ENCODE data around the gene OSGEPL1. TPM values are rescaled to one million over a fixed set of nuclear protein-coding genes. Genes with fewer than 3 reads are reported as not detected.

Gene OSGEPL1
- total RNA-seq, 3 donors from 2014 or later = 5.3 to 11.6 (median 9.2) TPM

- H3K4me3 ChIP-seq = no peak overlapping the region
- H3K27me3 ChIP-seq = no peaks in the 10 kb centered on the region
- H3K27ac ChIP-seq = no peak overlapping the region
- H3K9me3 ChIP-seq = no peaks in the 10 kb centered on the region
- no peaks in the 10 kb centered on the region for H3K4me1 ChIP-seq
- peak in 1 of 3 donors; percentile 31 for TF ChIP-seq CTCF (IDR thresholded peaks at IDR 0.05)
- no peak for TF ChIP-seq POLR2A (IDR thresholded peaks at IDR 0.05)
- TF ChIP-seq POLR2AphosphoS5 (IDR thresholded peaks at IDR 0.05) = no peak
- H3K36me3 ChIP-seq = no peaks in the 10 kb centered on the region
- intact Hi-C loops (cut with DNase I; ENCODE audit: low total_unique reads) = no loop called here
- DNase-seq (ENCODE audit: low spot score in 2 of 2) = no peak
Measured at GRCh38 chr2:189798312-189799029, 35.9 kb upstream of the OSGEPL1 start.

GRCh38 chr2:189797902-189798301 is 35.3 kb upstream of the OSGEPL1 start:
- H3K27ac ChIP-seq = no peak overlapping the region

GRCh38 chr2:189794310-189794709 is 31.7 kb upstream of the OSGEPL1 start:
- Histone ChIP-seq H3K36me3 (no peaks in the 10 kb centered on the region), H3K27ac (no peak overlapping the region), H3K9me3 (no peaks in the 10 kb centered on the region), H3K4me1 (no peaks in the 10 kb centered on the region), H3K4me3 (no peak overlapping the region), H3K27me3 (no peaks in the 10 kb centered on the region)
- intact Hi-C loops (cut with DNase I; ENCODE audit: low total_unique reads) = no loop called here
- no peak for TF ChIP-seq POLR2A (IDR thresholded peaks at IDR 0.05)
- TF ChIP-seq CTCF (IDR thresholded peaks at IDR 0.05) = no peak
- no peak for TF ChIP-seq POLR2AphosphoS5 (IDR thresholded peaks at IDR 0.05)
- DNase-seq (ENCODE audit: low spot score in 2 of 2) = no peak

More at GRCh38 chr2:189797902-189798301, 35.3 kb upstream of the OSGEPL1 start:
- no peak for TF ChIP-seq POLR2A (IDR thresholded peaks at IDR 0.05)
- no peak for TF ChIP-seq POLR2AphosphoS5 (IDR thresholded peaks at IDR 0.05)
- TF ChIP-seq CTCF (IDR thresholded peaks at IDR 0.05) = no peak
- Histone ChIP-seq H3K4me1 (no peaks in the 10 kb centered on the region), H3K9me3 (no peaks in the 10 kb centered on the region), H3K36me3 (no peaks in the 10 kb centered on the region), H3K4me3 (no peak overlapping the region), H3K27me3 (no peaks in the 10 kb centered on the region)
- no peak for DNase-seq (ENCODE audit: low spot score in 2 of 2)
- intact Hi-C loops (cut with DNase I; ENCODE audit: low total_unique reads) = no loop called here

GRCh38 chr2:189791338-189792042 is 28.9 kb upstream of the OSGEPL1 start:
- DNase-seq (ENCODE audit: low spot score in 2 of 2) = no peak
- H3K36me3 ChIP-seq = no peaks in the 10 kb centered on the region
- no peak for TF ChIP-seq CTCF (IDR thresholded peaks at IDR 0.05)
- TF ChIP-seq POLR2A (IDR thresholded peaks at IDR 0.05) = no peak
- TF ChIP-seq POLR2AphosphoS5 (IDR thresholded peaks at IDR 0.05) = no peak
- H3K27ac ChIP-seq = no peak overlapping the region
- peak overlapping the region in 2 of 3 donors; percentile 29 to 36 for H3K4me3 ChIP-seq
- no peaks in the 10 kb centered on the region for H3K27me3 ChIP-seq
- H3K4me1 ChIP-seq = no peaks in the 10 kb centered on the region
- intact Hi-C loops (cut with DNase I; ENCODE audit: low total_unique reads) = no loop called here
- H3K9me3 ChIP-seq = no peaks in the 10 kb centered on the region

All from breast epithelium (tissue), 4 donors.